H9 (cell line): Measurements from ENCODE around the gene MYO5C. TPM values are rescaled to one million over a fixed set of nuclear protein-coding genes. Genes with fewer than 3 reads are reported as not detected.

Source experiments
- DNase-seq: peaks from one replicate; pipeline ENCODE4 v3.0.0-alpha.2; 2017
- H2AFZ ChIP-seq: one replicate; pipeline ENCODE4 v1.6.1; 2013; ENCODE audit warnings: mild to moderate bottlenecking, low read length, control low read depth, moderate library complexity
- H2AK5ac ChIP-seq: 2 replicates; pipeline ENCODE4 v1.6.1; 2013; ENCODE audit warnings: low read length, control low read depth, mixed read lengths; ENCODE audit not compliant: insufficient read length
- H2BK120ac ChIP-seq: one replicate; pipeline ENCODE4 v1.6.1; 2013; ENCODE audit warnings: low read depth, mild to moderate bottlenecking, low read length, control low read depth, inconsistent platforms; ENCODE audit not compliant: poor library complexity, severe bottlenecking
- H2BK12ac ChIP-seq: 2 replicates; pipeline ENCODE4 v1.6.1; 2013; ENCODE audit warnings: low read length, control low read depth, mixed read lengths, low read depth; ENCODE audit not compliant: insufficient read length
- H2BK15ac ChIP-seq: 2 replicates; pipeline ENCODE4 v1.6.1; 2013; ENCODE audit warnings: low read depth, low read length, control low read depth
- H2BK20ac ChIP-seq: one replicate; pipeline ENCODE4 v1.6.1; 2013; ENCODE audit warnings: low read depth, mild to moderate bottlenecking, low read length, control low read depth, inconsistent platforms; ENCODE audit not compliant: poor library complexity, severe bottlenecking
- H2BK5ac ChIP-seq: 2 replicates; pipeline ENCODE4 v1.6.1; 2013; ENCODE audit warnings: low read length, control low read depth, mixed read lengths; ENCODE audit not compliant: insufficient read length
- H3K14ac ChIP-seq: 2 replicates; pipeline ENCODE4 v1.6.1; 2013; ENCODE audit warnings: low read length, control low read depth; ENCODE audit not compliant: insufficient read depth
- H3K18ac ChIP-seq: 2 replicates; pipeline ENCODE4 v1.6.1; 2013; ENCODE audit warnings: low read depth, mild to moderate bottlenecking, mixed read lengths, low read length, control low read depth; ENCODE audit not compliant: insufficient read length
- H3K23ac ChIP-seq: 2 replicates; pipeline ENCODE4 v1.6.1; 2013; ENCODE audit warnings: low read length, control low read depth, mixed read lengths, low read depth; ENCODE audit not compliant: insufficient read length
- H3K23me2 ChIP-seq: 2 replicates; pipeline ENCODE4 v1.6.1; 2013; ENCODE audit warnings: low read depth, mild to moderate bottlenecking, mixed read lengths, low read length, control low read depth; ENCODE audit not compliant: insufficient read length, poor library complexity, severe bottlenecking
- H3K27ac ChIP-seq: 2 replicates; pipeline ENCODE4 v1.5.1; 2013; ENCODE audit warnings: low read length, control low read depth, mixed read lengths, low read depth; ENCODE audit not compliant: insufficient read length
- H3K27me3 ChIP-seq: 2 replicates; pipeline ENCODE4 v1.6.1; 2013; ENCODE audit warnings: low read length, control low read depth, inconsistent platforms; ENCODE audit not compliant: insufficient read depth
- H3K4ac ChIP-seq: 2 replicates; pipeline ENCODE4 v1.6.1; 2013; ENCODE audit warnings: low read depth, mild to moderate bottlenecking, control low read depth, inconsistent platforms, low read length, moderate library complexity
- H3K4me1 ChIP-seq: 2 replicates; pipeline ENCODE4 v1.6.1; 2013; ENCODE audit warnings: low read length, control low read depth, inconsistent platforms; ENCODE audit not compliant: insufficient read depth
- H3K4me2 ChIP-seq: 2 replicates; pipeline ENCODE4 v1.6.1; 2013; ENCODE audit warnings: low read length, control low read depth, mixed read lengths; ENCODE audit not compliant: insufficient read length, insufficient read depth
- H3K56ac ChIP-seq: 2 replicates; pipeline ENCODE4 v1.6.1; 2013; ENCODE audit warnings: low read depth, mild to moderate bottlenecking, mixed read lengths, low read length, control low read depth; ENCODE audit not compliant: insufficient read length
- H3K79me1 ChIP-seq: 2 replicates; pipeline ENCODE4 v1.6.1; 2013; ENCODE audit warnings: low read depth, mild to moderate bottlenecking, moderate library complexity, low read length, control low read depth, inconsistent platforms; ENCODE audit not compliant: insufficient read depth, poor library complexity, severe bottlenecking
- H3K79me2 ChIP-seq: 2 replicates; pipeline ENCODE4 v1.6.1; 2013; ENCODE audit warnings: low read length, control low read depth, inconsistent platforms; ENCODE audit not compliant: insufficient read depth
- H3K9ac ChIP-seq: 2 replicates; pipeline ENCODE4 v1.6.1; 2013; ENCODE audit warnings: low read length, control low read depth, mixed read lengths; ENCODE audit not compliant: insufficient read length; ENCODE audit errors: extremely low read depth
- H3K9me3 ChIP-seq: one replicate; pipeline ENCODE4 v1.6.1; 2013; ENCODE audit warnings: low read depth, low read length, inconsistent platforms; ENCODE audit not compliant: control insufficient read depth
- H3T11ph ChIP-seq: one replicate; pipeline ENCODE4 v1.6.1; 2013; ENCODE audit warnings: mild to moderate bottlenecking, low read length, control low read depth, inconsistent platforms
- H4K20me1 ChIP-seq: one replicate; pipeline ENCODE4 v1.6.1; 2013; ENCODE audit not compliant: control insufficient read depth, insufficient read length, insufficient read depth
- H4K5ac ChIP-seq: 2 replicates; pipeline ENCODE4 v1.6.1; 2013; ENCODE audit warnings: low read depth, mild to moderate bottlenecking, mixed read lengths, low read length, control low read depth; ENCODE audit not compliant: insufficient read length
- H4K8ac ChIP-seq: replicated peaks from 2 replicates; pipeline ENCODE4 v1.6.1; 2013; ENCODE audit warnings: low read length, control low read depth, mixed read lengths, low read depth; ENCODE audit not compliant: insufficient read length
- H4K91ac ChIP-seq: 2 replicates; pipeline ENCODE4 v1.6.1; 2013; ENCODE audit warnings: low read depth, mild to moderate bottlenecking, moderate library complexity, mixed read lengths, low read length, control low read depth; ENCODE audit not compliant: insufficient read length
- H3K27ac Mint-ChIP-seq, 3 experiments: 2 replicates in 2 of 3; 3 replicates in 1 of 3; pipeline ENCODE4 v1.8.0; 2020 to 2021; ENCODE audit warnings: mixed read lengths in 3 of 3, mild to moderate bottlenecking in 1 of 3, moderate library complexity in 1 of 3
- H3K27me3 Mint-ChIP-seq: 2 replicates; pipeline ENCODE4 v1.8.0; 2021; ENCODE audit warnings: low read depth, mild to moderate bottlenecking, moderate library complexity, mixed read lengths
- H3K36me3 Mint-ChIP-seq, 3 experiments: 2 replicates in 2 of 3; 3 replicates in 1 of 3; pipeline ENCODE4 v1.8.0; 2020 to 2021; ENCODE audit warnings: low read depth in 3 of 3, mixed read lengths in 3 of 3; ENCODE audit not compliant: insufficient read depth in 1 of 3
- H3K4me1 Mint-ChIP-seq, 2 experiments: 2 replicates each; pipeline ENCODE4 v1.8.0; 2020; ENCODE audit warnings: mixed read lengths in 2 of 2
- H3K4me3 Mint-ChIP-seq, 2 experiments: 2 replicates in 1 of 2; 3 replicates in 1 of 2; pipeline ENCODE4 v1.8.0; 2020 to 2021; ENCODE audit warnings: mild to moderate bottlenecking in 2 of 2, mixed read lengths in 2 of 2, moderate library complexity in 1 of 2
- H3K9me3 Mint-ChIP-seq, 2 experiments: 2 replicates in 1 of 2; 3 replicates in 1 of 2; pipeline ENCODE4 v1.8.0; 2020; ENCODE audit warnings: mild to moderate bottlenecking in 2 of 2, mixed read lengths in 2 of 2, moderate library complexity in 1 of 2
- WGBS: extraction: QIAGEN DNeasy Blood & Tissue Kit; methylation state at CpG from one replicate; pipeline ENCODE4 v1.1.7; 2013; ENCODE audit warnings: missing lambda C conversion rate, low lambda C conversion rate, mixed read lengths; ENCODE audit not compliant: insufficient read length; ENCODE audit errors: extremely low coverage; 5-methylcytosine and 5-hydroxymethylcytosine counted together
- total RNA-seq: library from RNA; stranded (reverse); gene quantifications from 2 replicates; pipeline ENCODE4 v1.2.1, GENCODE V29; 2021
- TF ChIP-seq, protein P1 (sequence below): fragments of 200-600 bp; sonication (generic); conservative IDR thresholded peaks from 3 replicates; pipeline ENCODE4 v1.8.0; 2021; ENCODE audit warnings: antibody characterized with exemption, mild to moderate bottlenecking

MYO5C gene
- total RNA-seq, 1 experiment from 2014 or later = 22.2 TPM

DNA sequence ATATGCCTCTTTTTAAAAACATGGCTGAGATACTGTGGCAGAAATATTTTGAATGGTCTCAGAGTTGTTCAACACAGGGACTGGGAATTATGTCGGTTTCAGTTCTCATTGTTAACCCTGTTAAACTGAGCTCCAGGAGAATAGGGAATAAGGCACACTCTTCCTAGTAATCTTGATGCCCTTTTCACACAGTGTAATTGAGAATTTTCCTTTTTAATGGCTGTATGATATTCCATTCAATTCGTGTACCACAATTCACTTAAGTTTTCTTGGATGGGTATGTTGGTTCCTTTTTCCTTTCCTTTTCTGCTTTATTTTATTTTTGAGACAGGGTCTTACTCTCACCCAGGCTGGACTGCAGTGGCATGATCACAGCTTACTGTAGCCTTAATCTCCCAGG is 149.3 kb downstream of the MYO5C start:
- no peak overlapping the region for H3K4ac ChIP-seq
- no peak overlapping the region for H2BK120ac ChIP-seq
- H4K8ac ChIP-seq = no peak overlapping the region
- no peaks in the 10 kb centered on the region for H3K79me2 ChIP-seq
- no CpG with 5 or more reads among the region's 2 CpGs for WGBS
- no peaks in the 10 kb centered on the region for H3K4me1 ChIP-seq
- Mint-ChIP-seq H3K36me3 (peaks cover 21 to 48% (median 45%) of the 10 kb centered on the region in 3 experiments), H3K27me3 (no peaks in the 10 kb centered on the region), H3K27ac (no peak overlapping the region), H3K9me3 (peaks cover 4 to 5% of the 10 kb centered on the region in 2 experiments), H3K4me1 (no peaks in the 10 kb centered on the region), H3K4me3 (no peak overlapping the region)
- H3K23ac ChIP-seq = no peak overlapping the region
- H3K27ac ChIP-seq = no peak overlapping the region
- H3K27me3 ChIP-seq = no peaks in the 10 kb centered on the region
- DNase-seq = no peak
- H3K14ac ChIP-seq = no peak overlapping the region
- no peak overlapping the region for H3T11ph ChIP-seq
- H2AFZ ChIP-seq = no peak overlapping the region
- H3K9me3 ChIP-seq = no peaks in the 10 kb centered on the region
- no peaks in the 10 kb centered on the region for H4K20me1 ChIP-seq
- H2BK15ac ChIP-seq = no peak overlapping the region
- no peak overlapping the region for H4K91ac ChIP-seq
- no peaks in the 10 kb centered on the region for H3K79me1 ChIP-seq
- no peak overlapping the region for H2AK5ac ChIP-seq
- H3K18ac ChIP-seq = no peak overlapping the region
- H3K9ac ChIP-seq = no peak overlapping the region
- H4K5ac ChIP-seq = no peak overlapping the region
- H2BK5ac ChIP-seq = no peak overlapping the region
- TF ChIP-seq, protein P1, sequence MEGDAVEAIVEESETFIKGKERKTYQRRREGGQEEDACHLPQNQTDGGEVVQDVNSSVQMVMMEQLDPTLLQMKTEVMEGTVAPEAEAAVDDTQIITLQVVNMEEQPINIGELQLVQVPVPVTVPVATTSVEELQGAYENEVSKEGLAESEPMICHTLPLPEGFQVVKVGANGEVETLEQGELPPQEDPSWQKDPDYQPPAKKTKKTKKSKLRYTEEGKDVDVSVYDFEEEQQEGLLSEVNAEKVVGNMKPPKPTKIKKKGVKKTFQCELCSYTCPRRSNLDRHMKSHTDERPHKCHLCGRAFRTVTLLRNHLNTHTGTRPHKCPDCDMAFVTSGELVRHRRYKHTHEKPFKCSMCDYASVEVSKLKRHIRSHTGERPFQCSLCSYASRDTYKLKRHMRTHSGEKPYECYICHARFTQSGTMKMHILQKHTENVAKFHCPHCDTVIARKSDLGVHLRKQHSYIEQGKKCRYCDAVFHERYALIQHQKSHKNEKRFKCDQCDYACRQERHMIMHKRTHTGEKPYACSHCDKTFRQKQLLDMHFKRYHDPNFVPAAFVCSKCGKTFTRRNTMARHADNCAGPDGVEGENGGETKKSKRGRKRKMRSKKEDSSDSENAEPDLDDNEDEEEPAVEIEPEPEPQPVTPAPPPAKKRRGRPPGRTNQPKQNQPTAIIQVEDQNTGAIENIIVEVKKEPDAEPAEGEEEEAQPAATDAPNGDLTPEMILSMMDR = no peak
- no peak overlapping the region for H2BK12ac ChIP-seq
- no peaks in the 10 kb centered on the region for H3K23me2 ChIP-seq
- no peak overlapping the region for H3K56ac ChIP-seq
- no peak overlapping the region for H3K4me2 ChIP-seq
- no peak overlapping the region for H2BK20ac ChIP-seq
